ENCODE measurements around the gene BRWD1. TPM values are rescaled to one million over a fixed set of nuclear protein-coding genes. Genes with fewer than 3 reads are reported as not detected.
"Not testable (repeated sequence)": the region's sequence is repeated elsewhere in the genome, so short reads cannot be mapped to it uniquely, and the experiment has no call there.

Gene BRWD1
- total and polyA plus RNA-seq, 2 donors (not counting 1 experiment from before 2014, with no cell fraction given) = 17.1 to 48.9 TPM

- Histone ChIP-seq H3K27ac (ENCODE audit: insufficient read depth, low read length) (no peak overlapping the region), H2AFZ (ENCODE audit: low read length) (no peak overlapping the region), H3K79me2 (ENCODE audit: control insufficient read depth, insufficient read depth, low read length) (no peaks in the 10 kb centered on the region), H3K27me3 (ENCODE audit: control insufficient read depth, insufficient read depth, low read length) (no peaks in the 10 kb centered on the region), H3K4me3 (replicated peaks in 1 of 4; ENCODE audit: control extremely low read depth in 1 of 4, insufficient read depth in 1 of 4, low read depth in 3 of 4, low read length in 4 of 4) (no peak overlapping the region), H3K9ac (ENCODE audit: insufficient read depth, low read length) (no peak overlapping the region), H3K4me2 (ENCODE audit: extremely low read depth, insufficient read depth, low read length) (no peak overlapping the region), H3K9me3 (ENCODE audit: control insufficient read depth, insufficient read depth, low read depth, low read length) (no peaks in the 10 kb centered on the region), H3K4me1 (ENCODE audit: control insufficient read depth, extremely low read depth, insufficient read depth, low read length) (no peaks in the 10 kb centered on the region), H3K36me3 (ENCODE audit: control insufficient read depth, insufficient read depth, low read length) (no peaks in the 10 kb centered on the region), H4K20me1 (ENCODE audit: control insufficient read depth, extremely low read depth, insufficient read depth, low read length) (no peaks in the 10 kb centered on the region)
- no peak for DNase-seq (ENCODE audit: low read depth in 2 of 2)
- TF ChIP-seq CTCF (conservative IDR thresholded peaks at IDR 0.05 in 1 of 2, IDR thresholded peaks at IDR 0.05 in 1 of 2; ENCODE audit: low read depth in 1 of 2, low read length in 2 of 2) = no peak
- TF ChIP-seq EZH2 (IDR thresholded peaks at IDR 0.05; ENCODE audit: low read length, missing control alignments) = no peak
Measured at GRCh38 chr21:39221282-39221996, 92.0 kb downstream of the BRWD1 start.

- not testable (repeated sequence) for H3K36me3 ChIP-seq (ENCODE audit: control insufficient read depth, insufficient read depth, low read length); H3K27ac ChIP-seq (ENCODE audit: insufficient read depth, low read length); H3K4me2 ChIP-seq (ENCODE audit: extremely low read depth, insufficient read depth, low read length); H3K27me3 ChIP-seq (ENCODE audit: control insufficient read depth, insufficient read depth, low read length); H3K79me2 ChIP-seq (ENCODE audit: control insufficient read depth, insufficient read depth, low read length); H4K20me1 ChIP-seq (ENCODE audit: control insufficient read depth, extremely low read depth, insufficient read depth, low read length); H3K9me3 ChIP-seq (ENCODE audit: control insufficient read depth, insufficient read depth, low read depth, low read length); H3K4me1 ChIP-seq (ENCODE audit: control insufficient read depth, extremely low read depth, insufficient read depth, low read length); H2AFZ ChIP-seq (ENCODE audit: low read length); DNase-seq (ENCODE audit: low read depth in 2 of 2); H3K4me3 ChIP-seq (replicated peaks in 1 of 4; ENCODE audit: control extremely low read depth in 1 of 4, insufficient read depth in 1 of 4, low read depth in 3 of 4, low read length in 4 of 4); H3K9ac ChIP-seq (ENCODE audit: insufficient read depth, low read length)
Measured at GRCh38 chr21:39220875-39221274, 92.6 kb downstream of the BRWD1 start.

GRCh38 chr21:39220150-39220549 lies 93.3 kb downstream of the BRWD1 start:
- Histone ChIP-seq H3K4me2 (ENCODE audit: extremely low read depth, insufficient read depth, low read length) (no peak overlapping the region), H3K9me3 (ENCODE audit: control insufficient read depth, insufficient read depth, low read depth, low read length) (no peaks in the 10 kb centered on the region), H2AFZ (ENCODE audit: low read length) (no peak overlapping the region), H3K79me2 (ENCODE audit: control insufficient read depth, insufficient read depth, low read length) (no peaks in the 10 kb centered on the region), H3K9ac (ENCODE audit: insufficient read depth, low read length) (no peak overlapping the region), H3K36me3 (ENCODE audit: control insufficient read depth, insufficient read depth, low read length) (no peaks in the 10 kb centered on the region), H3K4me1 (ENCODE audit: control insufficient read depth, extremely low read depth, insufficient read depth, low read length) (no peaks in the 10 kb centered on the region), H3K27ac (ENCODE audit: insufficient read depth, low read length) (no peak overlapping the region), H3K27me3 (ENCODE audit: control insufficient read depth, insufficient read depth, low read length) (no peaks in the 10 kb centered on the region), H3K4me3 (replicated peaks in 1 of 4; ENCODE audit: control extremely low read depth in 1 of 4, insufficient read depth in 1 of 4, low read depth in 3 of 4, low read length in 4 of 4) (no peak overlapping the region), H4K20me1 (ENCODE audit: control insufficient read depth, extremely low read depth, insufficient read depth, low read length) (no peaks in the 10 kb centered on the region)
- TF ChIP-seq EZH2 (IDR thresholded peaks at IDR 0.05; ENCODE audit: low read length, missing control alignments) (no peak), CTCF (conservative IDR thresholded peaks at IDR 0.05 in 1 of 2, IDR thresholded peaks at IDR 0.05 in 1 of 2; ENCODE audit: low read depth in 1 of 2, low read length in 2 of 2) (no peak)
- DNase-seq (ENCODE audit: low read depth in 2 of 2) = no peak

Data from fibroblast of lung (primary cell).